Aorta (tissue), 5 donors: ENCODE measurements around the gene WDPCP. TPM values are rescaled to one million over a fixed set of nuclear protein-coding genes. Genes with fewer than 3 reads are reported as not detected.
"Not testable (repeated sequence)": the region's sequence is repeated elsewhere in the genome, so short reads cannot be mapped to it uniquely, and the experiment has no call there.

Source experiments
- ATAC-seq: fragments of 200-7000 bp; cut with Tn5 transposase; one replicate; pipeline ENCODE4 v1.9.1; 2022; ENCODE audit warnings: moderate library complexity; ENCODE audit not compliant: low FRiP score
- DNase-seq, 2 donors: peaks; one replicate each; pipeline ENCODE4 v3.0.0-alpha.2; 2020
- H3K27ac ChIP-seq, 2 donors: one replicate each; pipeline ENCODE4 v1.5.1; 2013; ENCODE audit warnings: low read length in 2 of 2, mild to moderate bottlenecking in 2 of 2, moderate library complexity in 2 of 2, control low read depth in 1 of 2, inconsistent platforms in 1 of 2, low read depth in 1 of 2
- H3K27me3 ChIP-seq, 2 donors: one replicate each; pipeline ENCODE4 v1.6.1; 2013; ENCODE audit warnings: control low read depth in 1 of 2, low read length in 1 of 2, mild to moderate bottlenecking in 1 of 2, moderate library complexity in 1 of 2; ENCODE audit not compliant: insufficient read depth in 2 of 2, control insufficient read depth in 1 of 2
- H3K36me3 ChIP-seq, 2 donors: one replicate each; pipeline ENCODE4 v1.6.1; 2013; ENCODE audit warnings: control low read depth in 1 of 2, low read length in 1 of 2, mild to moderate bottlenecking in 1 of 2; ENCODE audit not compliant: insufficient read depth in 2 of 2, control insufficient read depth in 1 of 2
- H3K4me1 ChIP-seq, 2 donors: one replicate each; pipeline ENCODE4 v1.6.1; 2013; ENCODE audit warnings: low read length in 2 of 2, control low read depth in 1 of 2, mild to moderate bottlenecking in 1 of 2, moderate library complexity in 1 of 2; ENCODE audit not compliant: insufficient read depth in 2 of 2, control insufficient read depth in 1 of 2
- H3K4me3 ChIP-seq, 2 donors: one replicate each; pipeline ENCODE4 v1.5.1; 2013; ENCODE audit warnings: low read length in 2 of 2, control low read depth in 1 of 2, mild to moderate bottlenecking in 1 of 2
- H3K9me3 ChIP-seq: one replicate; pipeline ENCODE4 v1.6.1; 2013; ENCODE audit warnings: mild to moderate bottlenecking, low read length; ENCODE audit not compliant: control insufficient read depth
- WGBS, 2 donors: extraction: QIAGEN DNeasy Blood & Tissue Kit; methylation state at CpG; one replicate each; pipeline ENCODE4 v1.1.7; 2013; 5-methylcytosine and 5-hydroxymethylcytosine counted together
- intact Hi-C, 2 donors: fragments of 100-400 bp; cut with DNase I; formaldehyde crosslinking; loops; one replicate each; pipeline versions ENCODE4 v1.14.2 to v1.15.0; 2022
- long read RNA-seq, 2 donors: library from polyadenylated mRNA; unstranded; transcript quantifications; one replicate each; pipeline ENCODE4 v2.0.0, GENCODE V29; 2020 to 2021
- polyA plus RNA-seq, 2 donors: library from polyadenylated mRNA; stranded (reverse); fragments of 200-250 nt; gene quantifications; one replicate each; pipeline ENCODE4 v1.2.3, GENCODE V29; 2013
- total RNA-seq, 2 donors: library from RNA; stranded (reverse); fragmentation: NEBNext Ultra II Directional; extraction: Animal tissue kit (Norgen Biotek cat#: 25700); gene quantifications; one replicate each; pipeline ENCODE4 v1.2.1, GENCODE V29; 2021
- donor health status: healthy with polysubstance abuse.
- donor health status: Bipolar disorder and iron deficiency.
- donor health status: DM: no; HTN: no; CAD: no.
- donor health status: DM: no; HTN: no; CAD: no.
- donor health status: DM: yes; HTN: yes; CAD: no.

Gene WDPCP, protein sequence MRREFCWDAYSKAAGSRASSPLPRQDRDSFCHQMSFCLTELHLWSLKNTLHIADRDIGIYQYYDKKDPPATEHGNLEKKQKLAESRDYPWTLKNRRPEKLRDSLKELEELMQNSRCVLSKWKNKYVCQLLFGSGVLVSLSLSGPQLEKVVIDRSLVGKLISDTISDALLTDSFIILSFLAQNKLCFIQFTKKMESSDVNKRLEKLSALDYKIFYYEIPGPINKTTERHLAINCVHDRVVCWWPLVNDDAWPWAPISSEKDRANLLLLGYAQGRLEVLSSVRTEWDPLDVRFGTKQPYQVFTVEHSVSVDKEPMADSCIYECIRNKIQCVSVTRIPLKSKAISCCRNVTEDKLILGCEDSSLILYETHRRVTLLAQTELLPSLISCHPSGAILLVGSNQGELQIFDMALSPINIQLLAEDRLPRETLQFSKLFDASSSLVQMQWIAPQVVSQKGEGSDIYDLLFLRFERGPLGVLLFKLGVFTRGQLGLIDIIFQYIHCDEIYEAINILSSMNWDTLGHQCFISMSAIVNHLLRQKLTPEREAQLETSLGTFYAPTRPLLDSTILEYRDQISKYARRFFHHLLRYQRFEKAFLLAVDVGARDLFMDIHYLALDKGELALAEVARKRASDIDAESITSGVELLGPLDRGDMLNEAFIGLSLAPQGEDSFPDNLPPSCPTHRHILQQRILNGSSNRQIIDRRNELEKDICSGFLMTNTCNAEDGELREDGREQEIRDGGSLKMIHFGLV
- total RNA-seq: 10 to 100 TPM; 20.5 to 20.8 TPM
- polyA plus RNA-seq: 10 to 100 TPM in 1 of 2 donors, 1 to 10 TPM in 1; 2.9 to 10.2 TPM
- long read RNA-seq, donor 1, partial matches to known transcripts: 4 of 25 reads
- long read RNA-seq, donor 1, other reads (novel, unspliced or antisense): 21 of 25 reads
- long read RNA-seq, donor 2, partial matches to known transcripts: 2 of 28 reads
- long read RNA-seq, donor 2, other reads (novel, unspliced or antisense): 26 of 28 reads

DNA sequence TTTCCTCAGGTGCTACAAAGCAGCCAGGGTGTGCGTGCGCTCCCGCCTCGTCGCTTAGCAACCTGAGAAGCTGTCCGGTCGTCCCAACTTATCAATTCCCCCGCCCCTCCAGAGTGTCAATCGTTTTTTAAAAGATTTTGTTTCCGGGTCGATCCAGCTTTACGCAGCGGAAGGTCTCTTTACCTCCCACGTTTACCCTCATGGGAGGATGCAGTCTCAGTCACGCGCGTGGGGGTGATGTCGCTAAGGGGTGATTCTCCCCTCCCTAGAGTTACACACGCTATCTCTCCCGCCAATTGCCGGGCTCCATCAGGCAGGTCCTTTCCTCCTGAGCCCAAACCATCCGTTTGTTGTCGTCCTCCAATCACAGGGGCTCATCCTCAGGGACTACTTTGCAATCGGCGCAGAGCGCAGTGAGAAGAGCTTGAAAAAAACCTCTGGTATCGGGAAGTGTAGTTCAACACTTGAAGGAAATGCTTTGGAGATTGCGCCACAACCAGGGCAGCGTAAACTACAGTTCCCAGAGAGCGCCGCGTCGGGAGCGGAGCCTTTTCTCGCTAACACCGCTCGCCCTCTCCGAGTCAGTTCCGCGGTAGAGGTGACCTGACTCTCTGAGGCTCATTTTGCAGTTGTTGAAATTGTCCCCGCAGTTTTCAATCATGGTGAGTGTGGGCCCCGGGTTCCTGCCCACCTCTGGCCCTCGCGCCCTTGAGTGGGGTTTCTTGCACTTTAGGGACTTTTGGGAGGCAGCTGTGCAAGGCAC is at the start of gene WDPCP, which contains the start of gene MDH1:
Gene WDPCP (minus strand): TSS at position 93 of the 763 bp plus-strand sequence. CDS start 206 bp downstream, outside the sequence.
Gene MDH1 (plus strand): TSS at position 579 of the 763 bp plus-strand sequence. CDS start 81 bp downstream, at position 660.
- H3K27ac ChIP-seq: peak within 1 kb of the TSS; percentile 52 to 93
- WGBS, 2 donors: 0% methylated on average over 44 of the region's 44 CpGs
- peak within 1 kb of the TSS; percentile 86 to 94 for H3K4me3 ChIP-seq
- intact Hi-C loops: loop anchor here (10.0 kb wide), 2 partner anchors 256 to 276 kb away; partner anchors contain the start of gene UGP2 (in 1 of the 2)
- H3K9me3 ChIP-seq: no peaks in the 10 kb centered on the region
- ATAC-seq: peak; percentile 99
- H3K36me3 ChIP-seq: no peaks in the 10 kb centered on the region
- H3K27me3 ChIP-seq: no peaks in the 10 kb centered on the region
- DNase-seq: peak; percentile 96 to 97
- peaks cover 2 to 8% of the 10 kb centered on the region in 2 donors for H3K4me1 ChIP-seq

DNA sequence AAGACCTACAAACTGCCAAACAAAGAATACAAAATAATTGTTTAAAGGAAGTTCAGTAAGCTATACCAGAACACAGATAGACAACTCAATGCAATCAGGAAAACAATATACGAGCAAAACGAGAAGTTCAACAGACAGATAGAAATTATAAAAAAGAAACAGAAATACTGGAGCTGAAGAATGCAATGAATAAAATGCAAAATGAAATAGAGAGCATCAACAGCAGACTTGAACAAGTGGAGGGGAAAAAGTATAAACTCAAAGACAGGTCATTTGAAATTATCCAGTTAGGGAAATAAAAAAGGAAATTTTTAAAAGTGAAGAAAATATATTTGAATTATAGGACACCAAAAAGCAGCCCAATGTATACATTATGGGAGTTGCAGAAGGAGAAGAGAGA is 44.1 kb upstream of the WDPCP start:
- no peak for ATAC-seq
- WGBS, 2 donors: 92 to 95% methylated on average over 2 of the region's 2 CpGs
- no peaks in the 10 kb centered on the region for H3K4me1 ChIP-seq
- intact Hi-C loops: no loop called here
- no peaks in the 10 kb centered on the region for H3K36me3 ChIP-seq
- DNase-seq: no peak
- H3K9me3 ChIP-seq: peaks cover 7% of the 10 kb centered on the region
- no peak overlapping the region for H3K4me3 ChIP-seq
- H3K27me3 ChIP-seq: no peaks in the 10 kb centered on the region
- no peak overlapping the region for H3K27ac ChIP-seq

DNA sequence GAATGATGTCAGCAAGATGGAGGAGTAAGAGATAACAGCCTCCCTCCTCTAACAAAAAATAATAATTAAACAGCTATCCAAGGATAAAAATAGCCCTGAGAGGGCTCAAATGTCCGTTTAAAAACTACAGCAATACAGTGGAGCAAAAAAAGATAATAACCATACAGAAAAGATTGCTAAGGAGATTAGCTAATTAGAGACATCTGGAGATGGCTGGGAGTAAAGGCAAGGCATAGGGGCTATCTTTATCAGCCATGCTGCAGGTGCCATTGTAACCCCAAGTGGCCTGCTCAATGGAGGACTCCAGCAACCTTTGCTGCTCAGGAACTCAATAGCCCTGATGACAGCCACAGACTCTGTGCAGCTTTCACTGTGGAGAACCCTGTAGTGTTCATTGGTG is 43.2 kb upstream of the WDPCP start:
- intact Hi-C loops: no loop called here
- Histone ChIP-seq H3K36me3 (no peaks in the 10 kb centered on the region), H3K4me3 (no peak overlapping the region), H3K4me1 (no peaks in the 10 kb centered on the region), H3K9me3 (peaks cover 7% of the 10 kb centered on the region), H3K27me3 (no peaks in the 10 kb centered on the region), H3K27ac (no peak overlapping the region)
- DNase-seq: no peak
- WGBS, 2 donors: 21 to 25% methylated on average over 1 of the region's 1 CpG
- ATAC-seq: no peak

DNA sequence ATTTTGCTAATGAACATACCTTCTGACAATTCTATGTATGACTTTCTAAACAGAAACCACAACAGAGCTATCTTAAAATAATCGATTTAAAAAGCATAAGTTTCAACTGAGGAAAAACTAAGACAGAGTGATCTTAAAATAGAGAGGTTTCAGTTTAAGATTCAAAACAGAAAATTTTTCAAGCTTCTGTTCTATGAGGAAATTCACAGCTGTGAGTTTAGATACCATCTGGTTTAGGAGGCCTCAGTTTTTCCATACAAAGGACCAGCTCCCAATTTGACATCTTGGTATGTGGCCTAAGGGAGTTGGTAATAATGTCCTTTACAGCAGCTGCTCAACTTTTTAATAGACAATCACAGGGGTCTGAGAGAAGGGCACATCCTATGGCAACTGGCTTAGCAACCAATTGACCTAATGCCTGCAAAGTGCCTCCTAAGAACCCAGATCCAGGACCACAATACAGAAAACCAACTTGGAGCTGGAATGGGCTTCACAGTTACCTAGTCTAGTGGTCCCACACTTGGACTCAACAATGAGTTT is 40.2 kb upstream of the WDPCP start:
- H3K36me3 ChIP-seq: no peaks in the 10 kb centered on the region
- intact Hi-C loops: no loop called here
- DNase-seq (no peak), ATAC-seq (no peak)
- H3K27ac ChIP-seq: no peak overlapping the region
- no peaks in the 10 kb centered on the region for H3K4me1 ChIP-seq
- no peaks in the 10 kb centered on the region for H3K27me3 ChIP-seq
- peaks cover 7% of the 10 kb centered on the region for H3K9me3 ChIP-seq
- H3K4me3 ChIP-seq: no peak overlapping the region
- 86 to 92% methylated on average over 1 of the region's 1 CpG for WGBS, 2 donors

DNA sequence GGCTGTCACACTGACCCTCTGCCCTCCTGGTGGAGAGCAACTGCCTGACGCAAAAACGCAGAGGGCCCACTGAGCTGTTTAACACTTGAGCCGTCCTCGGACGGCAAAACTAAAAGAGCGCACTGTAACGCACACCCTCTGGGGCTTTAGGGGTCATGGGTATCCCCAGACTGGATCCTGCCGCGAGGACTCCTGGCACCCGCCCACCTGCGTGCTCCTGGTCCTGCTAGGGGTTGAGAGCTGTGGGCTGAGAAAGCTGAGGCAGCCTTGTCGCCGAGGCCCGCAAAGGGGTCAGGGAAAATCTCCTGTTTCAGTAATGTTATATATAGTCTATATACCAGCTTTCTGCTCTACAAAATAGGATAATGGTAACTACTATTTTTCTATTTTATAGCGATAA is 39.6 kb upstream of the WDPCP start:
- H3K27ac ChIP-seq: no peak overlapping the region
- WGBS, 2 donors: 95 to 96% methylated on average over 15 of the region's 15 CpGs
- H3K4me1 ChIP-seq: no peaks in the 10 kb centered on the region
- intact Hi-C loops: no loop called here
- ATAC-seq (no peak), DNase-seq (peak in 1 of 2 donors; percentile 29)
- no peak overlapping the region for H3K4me3 ChIP-seq
- H3K9me3 ChIP-seq: peaks cover 7% of the 10 kb centered on the region
- H3K36me3 ChIP-seq: no peaks in the 10 kb centered on the region
- H3K27me3 ChIP-seq: no peaks in the 10 kb centered on the region

DNA sequence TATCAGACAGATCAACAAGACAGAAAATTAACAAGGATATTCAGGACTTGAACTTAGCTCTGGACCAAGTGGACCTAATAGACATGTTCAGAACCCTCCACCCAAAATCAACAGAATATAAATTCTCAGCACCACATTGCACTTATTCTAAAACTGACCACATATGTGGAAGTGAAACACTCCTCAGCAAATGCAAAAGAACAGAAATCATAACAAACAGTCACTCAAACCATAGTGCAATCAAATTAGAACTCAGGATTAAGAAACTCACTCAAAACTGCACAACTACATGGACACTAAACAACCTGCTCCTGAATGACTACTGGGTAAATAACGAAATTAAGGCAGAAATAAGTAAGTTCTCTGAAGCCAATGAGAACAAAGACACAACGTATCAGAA is 35.5 kb upstream of the WDPCP start:
- H3K4me1 ChIP-seq, H3K27me3 ChIP-seq: not testable (repeated sequence)

DNA sequence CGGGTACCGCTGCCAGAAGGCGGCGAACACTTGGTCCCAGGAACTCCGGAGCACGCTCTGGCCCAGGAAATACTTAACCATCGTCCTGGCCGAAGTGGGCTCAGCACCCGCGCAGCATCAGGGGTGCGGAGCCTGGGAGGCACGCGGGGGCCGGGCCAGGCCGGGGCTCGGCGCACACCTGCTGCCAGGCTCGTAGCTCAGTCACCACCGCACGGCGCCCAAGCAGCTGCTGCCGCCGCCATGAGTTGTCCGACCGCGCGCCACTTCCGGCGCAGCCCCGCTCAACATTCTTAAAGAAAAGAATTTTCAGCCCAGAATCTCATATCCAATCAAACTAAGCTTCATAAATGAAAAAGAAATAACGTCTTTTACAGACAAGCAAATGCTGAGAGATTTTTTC is 34.5 kb upstream of the WDPCP start:
- 96 to 97% methylated on average over 31 of the region's 31 CpGs for WGBS, 2 donors
- no peaks in the 10 kb centered on the region for H3K4me1 ChIP-seq
- H3K9me3 ChIP-seq: no peaks in the 10 kb centered on the region
- DNase-seq (no peak), ATAC-seq (no peak)
- H3K36me3 ChIP-seq: no peaks in the 10 kb centered on the region
- intact Hi-C loops: no loop called here
- no peak overlapping the region for H3K27ac ChIP-seq
- H3K4me3 ChIP-seq: no peak overlapping the region
- no peaks in the 10 kb centered on the region for H3K27me3 ChIP-seq

More for the DNA sequence above, 35.5 kb upstream of the WDPCP start:
- H3K9me3 ChIP-seq, intact Hi-C loops, H3K27ac ChIP-seq, ATAC-seq, H3K4me3 ChIP-seq, DNase-seq, H3K36me3 ChIP-seq: not testable (repeated sequence)
- WGBS, 2 donors: 79 to 86% methylated on average over 2 of the region's 2 CpGs

DNA sequence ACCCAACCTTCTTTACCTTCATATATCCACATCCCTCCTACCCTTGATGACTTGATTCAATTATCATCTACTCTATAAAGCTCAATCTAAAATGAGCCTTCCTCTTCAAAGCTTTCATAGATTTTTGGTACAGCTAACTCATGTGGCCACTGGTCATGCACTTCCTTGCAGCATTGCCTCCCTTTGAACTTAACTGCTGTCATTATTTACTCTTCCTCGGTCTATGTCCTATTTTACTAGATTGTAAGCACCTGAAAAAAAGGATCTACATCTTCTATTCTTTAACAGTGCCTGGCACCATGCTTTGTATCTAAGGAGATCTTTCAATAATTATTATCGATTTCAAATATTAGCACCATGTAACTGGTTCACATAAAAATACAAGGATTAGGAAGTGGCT is 31.1 kb upstream of the WDPCP start:
- DNase-seq (no peak), ATAC-seq (no peak)
- whole genome bisulfite sequencing, 2 donors: 96 to 100% methylated on average over 2 of the region's 2 CpGs
- Histone ChIP-seq H3K27me3 (no peaks in the 10 kb centered on the region), H3K27ac (no peak overlapping the region), H3K4me1 (peaks cover 0 to 2% of the 10 kb centered on the region in 2 donors), H3K9me3 (no peaks in the 10 kb centered on the region), H3K4me3 (no peak overlapping the region), H3K36me3 (no peaks in the 10 kb centered on the region)
- intact Hi-C loops: no loop called here
